DOHH2 (cell line): ENCODE results near the gene SPATA13.

Source experiments
- H3F3A ChIP-seq: fragments of 200-600 bp; sonication (generic), shearing (Covaris generic); 2 replicates; pipeline ENCODE4 v1.6.0; 2016; ENCODE audit warnings: antibody characterized with exemption, mild to moderate bottlenecking; ENCODE audit not compliant: control insufficient read depth, insufficient read depth
- H3K27ac ChIP-seq: fragments of 200-600 bp; sonication (generic); 2 replicates; pipeline ENCODE4 v1.5.1; 2014; ENCODE audit warnings: low read depth, mild to moderate bottlenecking, low read length, moderate library complexity
- H3K27me3 ChIP-seq: fragments of 200-600 bp; sonication (generic); 2 replicates; pipeline ENCODE4 v1.6.1; 2014; ENCODE audit warnings: mild to moderate bottlenecking, low read length, mixed read lengths; ENCODE audit not compliant: control insufficient read depth
- H3K36me3 ChIP-seq: fragments of 200-600 bp; sonication (generic); 2 replicates; pipeline ENCODE4 v1.6.1; 2014; ENCODE audit warnings: mild to moderate bottlenecking, low read length, moderate library complexity, mixed read lengths; ENCODE audit not compliant: control insufficient read depth
- H3K4me1 ChIP-seq: fragments of 200-600 bp; sonication (generic); 2 replicates; pipeline ENCODE4 v1.6.1; 2014; ENCODE audit warnings: mild to moderate bottlenecking, low read length, mixed read lengths; ENCODE audit not compliant: control insufficient read depth
- H3K4me2 ChIP-seq: fragments of 200-600 bp; sonication (generic); 2 replicates; pipeline ENCODE4 v1.6.0; 2014; ENCODE audit warnings: mild to moderate bottlenecking, low read length, moderate library complexity
- H3K4me3 ChIP-seq: fragments of 200-600 bp; sonication (generic); 2 replicates; pipeline ENCODE4 v1.5.1; 2014; ENCODE audit warnings: mild to moderate bottlenecking, low read length, mixed read lengths
- H3K79me2 ChIP-seq: fragments of 200-600 bp; sonication (generic); 2 replicates; pipeline ENCODE4 v1.6.1; 2014; ENCODE audit warnings: mild to moderate bottlenecking, low read length, mixed read lengths; ENCODE audit not compliant: control insufficient read depth
- H3K9me2 ChIP-seq: fragments of 200-600 bp; sonication (generic); replicated peaks from 2 replicates; pipeline ENCODE4 v1.6.1; 2014; ENCODE audit warnings: mild to moderate bottlenecking, low read length, mixed read lengths; ENCODE audit not compliant: control insufficient read depth
- H3K9me3 ChIP-seq: fragments of 200-600 bp; sonication (generic); 2 replicates; pipeline ENCODE4 v1.6.1; 2014; ENCODE audit warnings: antibody characterized with exemption, low read length, mixed read lengths; ENCODE audit not compliant: control insufficient read depth, insufficient read depth
- H4K20me1 ChIP-seq: fragments of 200-600 bp; sonication (generic); 2 replicates; pipeline ENCODE4 v1.6.0; 2014; ENCODE audit warnings: low read depth, mild to moderate bottlenecking, antibody characterized with exemption, low read length, moderate library complexity; ENCODE audit not compliant: control insufficient read depth, insufficient read depth
- EZH2phosphoT487 ChIP-seq: fragments of 200-600 bp; sonication (generic); IDR thresholded peaks from 2 replicates; pipeline ENCODE4 v1.6.1; 2017; ENCODE audit warnings: borderline replicate concordance, mild to moderate bottlenecking, antibody characterized with exemption, low read length, moderate library complexity, mixed read lengths
- TF ChIP-seq, protein P1 (sequence below): fragments of 200-600 bp; sonication (generic); IDR thresholded peaks from one replicate; pipeline ENCODE4 v1.5.1; 2014; ENCODE audit warnings: antibody characterized with exemption, mild to moderate bottlenecking, low read depth, low read length; ENCODE audit not compliant: poor library complexity, severe bottlenecking

The SPATA13 gene

DNA sequence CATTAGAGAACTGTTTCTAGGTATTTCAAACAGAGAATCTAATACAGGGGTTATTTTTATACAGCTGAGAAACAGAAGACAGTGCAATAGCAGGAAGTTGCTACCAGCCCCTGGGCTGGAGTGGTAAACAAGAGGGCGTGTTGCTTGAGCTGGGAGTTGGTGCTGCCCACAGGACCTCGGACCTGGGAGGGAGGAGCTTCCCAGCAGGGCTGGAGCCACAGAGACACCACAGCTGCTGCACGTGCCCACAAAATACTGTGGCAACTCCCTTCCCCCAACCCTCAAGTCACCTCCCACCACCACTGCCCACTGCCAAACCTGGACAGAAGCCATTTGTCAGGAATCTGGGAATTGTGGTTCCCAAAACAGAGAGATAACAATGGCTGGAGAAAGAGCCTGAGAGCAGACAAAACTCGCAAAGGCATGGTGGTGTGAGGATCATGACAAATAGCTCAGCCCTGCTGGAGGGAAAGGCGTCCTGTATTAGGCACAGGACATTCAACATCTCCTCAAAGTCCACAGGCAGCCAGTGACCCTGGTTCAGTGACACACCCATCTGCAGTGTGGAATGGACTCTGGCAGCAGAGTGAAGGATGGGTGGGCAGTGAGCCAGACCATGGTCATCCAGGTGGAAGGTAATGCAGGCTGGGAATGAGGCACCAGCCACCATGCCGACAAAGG is 57.2 kb downstream of the SPATA13 start:
- Histone ChIP-seq H3K9me2 (no peaks in the 10 kb centered on the region), H3K36me3 (no peaks in the 10 kb centered on the region), H3K27me3 (no peaks in the 10 kb centered on the region), H3K4me3 (no peak overlapping the region), H3K4me2 (peak overlapping the region; percentile 29), H3F3A (peaks cover 18% of the 10 kb centered on the region), H3K4me1 (peaks cover 55% of the 10 kb centered on the region), H3K9me3 (no peaks in the 10 kb centered on the region), H4K20me1 (0 out of 2 replicates have a peak, but pooled peaks cover 14% of the 10 kb centered on the region), H3K27ac (peak overlapping the region; percentile 34), H3K79me2 (peaks cover 25% of the 10 kb centered on the region)
- TF ChIP-seq EZH2phosphoT487, result no peak
- TF ChIP-seq, protein P1, sequence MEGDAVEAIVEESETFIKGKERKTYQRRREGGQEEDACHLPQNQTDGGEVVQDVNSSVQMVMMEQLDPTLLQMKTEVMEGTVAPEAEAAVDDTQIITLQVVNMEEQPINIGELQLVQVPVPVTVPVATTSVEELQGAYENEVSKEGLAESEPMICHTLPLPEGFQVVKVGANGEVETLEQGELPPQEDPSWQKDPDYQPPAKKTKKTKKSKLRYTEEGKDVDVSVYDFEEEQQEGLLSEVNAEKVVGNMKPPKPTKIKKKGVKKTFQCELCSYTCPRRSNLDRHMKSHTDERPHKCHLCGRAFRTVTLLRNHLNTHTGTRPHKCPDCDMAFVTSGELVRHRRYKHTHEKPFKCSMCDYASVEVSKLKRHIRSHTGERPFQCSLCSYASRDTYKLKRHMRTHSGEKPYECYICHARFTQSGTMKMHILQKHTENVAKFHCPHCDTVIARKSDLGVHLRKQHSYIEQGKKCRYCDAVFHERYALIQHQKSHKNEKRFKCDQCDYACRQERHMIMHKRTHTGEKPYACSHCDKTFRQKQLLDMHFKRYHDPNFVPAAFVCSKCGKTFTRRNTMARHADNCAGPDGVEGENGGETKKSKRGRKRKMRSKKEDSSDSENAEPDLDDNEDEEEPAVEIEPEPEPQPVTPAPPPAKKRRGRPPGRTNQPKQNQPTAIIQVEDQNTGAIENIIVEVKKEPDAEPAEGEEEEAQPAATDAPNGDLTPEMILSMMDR, result no peak

DNA sequence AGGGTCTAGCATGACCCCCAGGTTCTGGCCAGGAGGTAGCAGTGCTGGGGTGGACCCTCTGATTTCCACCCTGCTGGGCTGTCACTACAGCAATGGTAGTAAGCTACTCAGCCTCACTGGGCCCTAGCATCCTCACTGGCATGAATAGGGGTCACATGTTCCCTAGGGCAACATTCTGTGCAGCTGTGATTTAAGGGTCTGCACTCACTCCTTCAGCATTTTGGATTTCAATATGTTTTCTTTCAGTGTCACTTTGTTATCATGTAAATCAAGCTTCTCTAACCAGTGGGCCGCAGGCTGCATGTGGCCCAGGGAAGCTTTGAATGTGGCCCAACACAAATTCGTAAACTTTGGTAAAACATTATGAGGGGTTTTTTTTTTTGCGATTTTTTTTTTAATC is 57.8 kb downstream of the SPATA13 start:
- H3K4me2 ChIP-seq, result no peak overlapping the region
- H3K4me3 ChIP-seq, result no peak overlapping the region
- H3K9me3 ChIP-seq, result no peaks in the 10 kb centered on the region
- 0 out of 2 replicates have a peak, but pooled peaks cover 14% of the 10 kb centered on the region for H4K20me1 ChIP-seq
- H3K79me2 ChIP-seq, result peaks cover 24% of the 10 kb centered on the region
- TF ChIP-seq, protein P1, result no peak
- TF ChIP-seq EZH2phosphoT487, result no peak
- H3F3A ChIP-seq, result peaks cover 18% of the 10 kb centered on the region
- no peaks in the 10 kb centered on the region for H3K27me3 ChIP-seq
- H3K36me3 ChIP-seq, result no peaks in the 10 kb centered on the region
- no peak overlapping the region for H3K27ac ChIP-seq
- H3K4me1 ChIP-seq, result peaks cover 50% of the 10 kb centered on the region
- no peaks in the 10 kb centered on the region for H3K9me2 ChIP-seq

DNA sequence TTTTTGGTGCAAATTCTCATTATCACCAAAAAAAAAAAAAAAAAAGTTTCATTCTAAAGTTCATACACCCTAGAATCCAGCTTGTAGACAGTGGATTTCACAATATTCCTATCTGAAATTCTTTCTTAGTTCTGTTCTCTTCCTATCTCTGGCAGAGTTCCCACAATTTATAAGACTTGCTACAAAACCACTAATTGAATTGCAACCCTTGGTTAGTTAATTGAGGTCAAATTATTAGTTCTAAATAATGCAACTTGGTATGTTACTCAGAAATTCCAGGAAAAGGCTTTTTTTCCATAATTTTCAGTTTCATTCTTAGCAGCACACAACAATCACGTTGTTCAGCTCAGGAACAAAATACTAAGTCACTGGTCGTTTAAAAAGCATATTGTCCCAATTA is 58.5 kb downstream of the SPATA13 start:
- Histone ChIP-seq H3K4me2 (no peak overlapping the region), H3K4me3 (no peak overlapping the region), H3K9me3 (no peaks in the 10 kb centered on the region), H3F3A (peaks cover 17% of the 10 kb centered on the region), H3K36me3 (no peaks in the 10 kb centered on the region), H3K9me2 (no peaks in the 10 kb centered on the region), H3K79me2 (peaks cover 23% of the 10 kb centered on the region), H4K20me1 (0 out of 2 replicates have a peak, but pooled peaks cover 14% of the 10 kb centered on the region), H3K4me1 (peaks cover 50% of the 10 kb centered on the region), H3K27ac (no peak overlapping the region), H3K27me3 (no peaks in the 10 kb centered on the region)
- no peak for TF ChIP-seq EZH2phosphoT487
- TF ChIP-seq, protein P1, result no peak
